Esophagus muscularis mucosa (tissue), 3 donors: ENCODE data around the gene CDK17.

Experiments
- EP300 ChIP-seq: sonication (generic); formaldehyde crosslinking; IDR thresholded peaks from one replicate; pipeline ENCODE4 v1.6.1; 2017; ENCODE audit warnings: antibody characterized with exemption
- POLR2A ChIP-seq: fragments of 450-650 bp; IDR thresholded peaks from one replicate; pipeline ENCODE4 v1.6.1; 2017; ENCODE audit warnings: antibody characterized with exemption, moderate library complexity, mild to moderate bottlenecking, low read depth
- POLR2AphosphoS5 ChIP-seq, 2 donors: sonication (generic); formaldehyde crosslinking; IDR thresholded peaks; one replicate each; pipeline ENCODE4 v1.6.1; 2017; ENCODE audit warnings: antibody characterized with exemption in 2 of 2

GRCh38 chr12:96347130-96347699 is 53.0 kb downstream of the CDK17 start:
- no peak for TF ChIP-seq EP300
- no peak for TF ChIP-seq POLR2A
- TF ChIP-seq POLR2AphosphoS5 (IDR thresholded peaks at IDR 0.05): no peak
